Hepatocyte (in vitro differentiated cells): ENCODE measurements around the gene CDK6. TPM values are rescaled to one million over a fixed set of nuclear protein-coding genes. Genes with fewer than 3 reads are reported as not detected.

Experiments used
- DNase-seq: peaks from one replicate; pipeline ENCODE4 v3.0.0-alpha.2; 2016; ENCODE audit warnings: low spot score
- H2AFZ ChIP-seq: fragments of 200-600 bp; sonication (generic); 2 replicates; pipeline ENCODE4 v1.6.0; 2016; ENCODE audit warnings: antibody characterized with exemption, mild to moderate bottlenecking
- H3K27ac ChIP-seq: fragments of 200-600 bp; sonication (generic); 2 replicates; pipeline ENCODE4 v1.5.1; 2016; ENCODE audit warnings: mild to moderate bottlenecking
- H3K27me3 ChIP-seq: fragments of 200-600 bp; sonication (generic); 2 replicates; pipeline ENCODE4 v1.6.1; 2016
- H3K36me3 ChIP-seq: fragments of 200-600 bp; sonication (generic); replicated peaks from 2 replicates; pipeline ENCODE4 v1.5.1; 2016; ENCODE audit warnings: low read depth; ENCODE audit not compliant: insufficient read depth
- H3K4me1 ChIP-seq: fragments of 200-600 bp; sonication (generic); 2 replicates; pipeline ENCODE4 v1.5.1; 2016; ENCODE audit warnings: mild to moderate bottlenecking, moderate library complexity; ENCODE audit not compliant: insufficient read depth
- H3K4me2 ChIP-seq: fragments of 200-600 bp; sonication (generic); 2 replicates; pipeline ENCODE4 v1.6.0; 2016
- H3K4me3 ChIP-seq: fragments of 200-600 bp; sonication (generic); 2 replicates; pipeline ENCODE4 v1.5.1; 2016; ENCODE audit warnings: mild to moderate bottlenecking
- H3K79me2 ChIP-seq: fragments of 200-600 bp; sonication (generic); 2 replicates; pipeline ENCODE4 v1.6.0; 2017; ENCODE audit warnings: mild to moderate bottlenecking
- H3K9me2 ChIP-seq: fragments of 200-600 bp; sonication (generic); replicated peaks from 2 replicates; pipeline ENCODE4 v1.6.0; 2017; ENCODE audit warnings: mild to moderate bottlenecking; ENCODE audit not compliant: insufficient read depth
- H3K9me3 ChIP-seq: fragments of 200-600 bp; sonication (generic); 2 replicates; pipeline ENCODE4 v1.5.1; 2016; ENCODE audit warnings: low read depth, mild to moderate bottlenecking
- H4K20me1 ChIP-seq: fragments of 200-600 bp; sonication (generic); 2 replicates; pipeline ENCODE4 v1.6.0; 2016; ENCODE audit warnings: mild to moderate bottlenecking; ENCODE audit not compliant: insufficient read depth, poor library complexity, severe bottlenecking
- CTCF ChIP-seq: fragments of 200-600 bp; sonication (generic); IDR thresholded peaks from 2 replicates; pipeline ENCODE4 v1.5.1; 2016; ENCODE audit warnings: antibody characterized with exemption, mild to moderate bottlenecking; ENCODE audit not compliant: poor library complexity
- EZH2 ChIP-seq: fragments of 200-600 bp; sonication (generic); IDR thresholded peaks from 2 replicates; pipeline ENCODE4 v1.6.1; 2016; ENCODE audit warnings: antibody characterized with exemption, mild to moderate bottlenecking, borderline replicate concordance
- EZH2phosphoT487 ChIP-seq: fragments of 200-600 bp; sonication (generic); IDR thresholded peaks from one replicate; pipeline ENCODE4 v1.6.1; 2018; ENCODE audit warnings: antibody characterized with exemption, mild to moderate bottlenecking, low read depth, moderate library complexity; ENCODE audit not compliant: unreplicated experiment, severe bottlenecking
- WGBS: methylation state at CpG from one replicate; pipeline ENCODE4 v1.1.6; 2016; ENCODE audit warnings: low lambda C conversion rate; ENCODE audit errors: missing lambda C conversion rate; 5-methylcytosine and 5-hydroxymethylcytosine counted together
- polyA plus RNA-seq: library from polyadenylated mRNA; unstranded; fragments of >200 nt; fragmentation: Nextera tagmentation; extraction: Ambion mirVana; gene quantifications from 2 replicates; pipeline ENCODE4 v1.2.1, GENCODE V29; 2016
- total RNA-seq: library from RNA; depleted of rRNA; stranded (reverse); fragments of >200 nt; gene quantifications from 2 replicates; pipeline ENCODE4 v1.2.3, GENCODE V29; 2014

CDK6 gene
- total and polyA plus RNA-seq, 2 experiments from 2014 or later, result 18.7 to 64.5 TPM

- no peak overlapping the region for H3K4me3 ChIP-seq
- H3K79me2 ChIP-seq, result peaks cover 6% of the 10 kb centered on the region
- TF ChIP-seq EZH2phosphoT487 (no peak), EZH2 (no peak), CTCF (no peak)
- H4K20me1 ChIP-seq, result no peaks in the 10 kb centered on the region
- WGBS, result 67% methylated on average over 5 of the region's 5 CpGs
- H2AFZ ChIP-seq, result no peak overlapping the region
- no peak for DNase-seq
- H3K27me3 ChIP-seq, result no peaks in the 10 kb centered on the region
- no peak overlapping the region for H3K27ac ChIP-seq
- H3K4me2 ChIP-seq, result no peak overlapping the region
- H3K4me1 ChIP-seq, result no peaks in the 10 kb centered on the region
- H3K9me3 ChIP-seq, result no peaks in the 10 kb centered on the region
- no peaks in the 10 kb centered on the region for H3K36me3 ChIP-seq
- no peaks in the 10 kb centered on the region for H3K9me2 ChIP-seq
These were observed 3.9 kb upstream of the CDK6 start for GRCh38 chr7:92840316-92840715.

GRCh38 chr7:92839901-92840300 lies 3.5 kb upstream of the CDK6 start:
- Histone ChIP-seq H3K36me3 (no peaks in the 10 kb centered on the region), H3K27ac (no peak overlapping the region), H3K27me3 (no peaks in the 10 kb centered on the region), H3K79me2 (peaks cover 11% of the 10 kb centered on the region), H4K20me1 (no peaks in the 10 kb centered on the region), H3K4me3 (no peak overlapping the region), H2AFZ (no peak overlapping the region), H3K4me1 (no peaks in the 10 kb centered on the region), H3K4me2 (no peak overlapping the region), H3K9me2 (no peaks in the 10 kb centered on the region), H3K9me3 (no peaks in the 10 kb centered on the region)
- no peak for DNase-seq
- TF ChIP-seq CTCF (no peak), EZH2phosphoT487 (no peak), EZH2 (no peak)
- 72% methylated on average over 1 of the region's 1 CpG for WGBS

- H3K79me2 ChIP-seq, result peaks cover 15% of the 10 kb centered on the region
- H3K4me1 ChIP-seq, result no peaks in the 10 kb centered on the region
- DNase-seq, result no peak
- no peak overlapping the region for H3K27ac ChIP-seq
- no peaks in the 10 kb centered on the region for H4K20me1 ChIP-seq
- H2AFZ ChIP-seq, result no peak overlapping the region
- TF ChIP-seq CTCF (no peak), EZH2phosphoT487 (no peak)
- H3K4me2 ChIP-seq, result no peak overlapping the region
- H3K27me3 ChIP-seq, result no peaks in the 10 kb centered on the region
- no peak overlapping the region for H3K4me3 ChIP-seq
- H3K9me3 ChIP-seq, result no peaks in the 10 kb centered on the region
- H3K9me2 ChIP-seq, result no peaks in the 10 kb centered on the region
- no peaks in the 10 kb centered on the region for H3K36me3 ChIP-seq
These were observed 2.6 kb upstream of the CDK6 start for GRCh38 chr7:92838934-92839333.
